Right lobe of liver (tissue), 6 donors: Measurements from ENCODE around the gene CCDC102A. TPM values are rescaled to one million over a fixed set of nuclear protein-coding genes. Genes with fewer than 3 reads are reported as not detected.

Experiments
- ATAC-seq, 4 donors: fragments of 200-7000 bp; cut with Tn5 transposase; one replicate each; pipeline ENCODE4 v1.9.1; 2020; ENCODE audit warnings: mild to moderate bottlenecking in 4 of 4, moderate library complexity in 4 of 4
- DNase-seq, 3 donors: peaks; one replicate each; pipeline ENCODE4 v3.0.0-alpha.2; 2020
- H3K27ac ChIP-seq, 3 donors: fragments of 200-600 bp; one replicate each; pipeline ENCODE4 v1.8.0; 2022
- H3K27me3 ChIP-seq, 2 donors: fragments of 200-600 bp; one replicate each; pipeline ENCODE4 v1.8.0; 2022
- H3K36me3 ChIP-seq, 4 donors: fragments of 200-600 bp; sonication (generic) in 1 of 4; one replicate each; pipeline versions ENCODE4 v1.5.1 to v1.8.0; 2017 to 2022; ENCODE audit warnings: control low read depth in 1 of 4
- H3K4me1 ChIP-seq, 4 donors: fragments of 200-600 bp; sonication (generic) in 1 of 4; one replicate each; pipeline versions ENCODE4 v1.5.1 to v1.8.0; 2017 to 2022; ENCODE audit warnings: control low read depth in 1 of 4
- H3K4me3 ChIP-seq, 3 donors: fragments of 200-600 bp; one replicate each; pipeline ENCODE4 v1.8.0; 2022
- H3K9me3 ChIP-seq, 4 donors: fragments of 200-600 bp; sonication (generic) in 1 of 4; one replicate each; pipeline versions ENCODE4 v1.5.1 to v1.8.0; 2017 to 2022; ENCODE audit warnings: control low read depth in 1 of 4
- CTCF ChIP-seq, 4 donors: fragments of 200-600 bp in 3 of 4; fragments of 450-650 bp in 1 of 4; IDR thresholded peaks; one replicate each; pipeline versions ENCODE4 v1.5.1 to v1.8.0; 2016 to 2022; ENCODE audit warnings: antibody characterized with exemption in 4 of 4, mild to moderate bottlenecking in 2 of 4
- POLR2A ChIP-seq: fragments of 450-650 bp; IDR thresholded peaks from one replicate; pipeline ENCODE4 v1.6.1; 2017; ENCODE audit warnings: antibody characterized with exemption, mild to moderate bottlenecking
- WGBS: methylation state at CpG from one replicate; pipeline ENCODE4 v1.1.6; 2018; ENCODE audit warnings: low coverage, low lambda C conversion rate; ENCODE audit not compliant: insufficient coverage; ENCODE audit errors: missing lambda C conversion rate; 5-methylcytosine and 5-hydroxymethylcytosine counted together
- intact Hi-C, 2 donors: fragments of 100-400 bp; cut with DNase I; formaldehyde crosslinking; loops; one replicate each; pipeline versions ENCODE4 v1.11.2 to v1.14.1; 2022
- total RNA-seq, 6 experiments: library from RNA; depleted of rRNA in 2 of 6; stranded (reverse); fragments of >200 nt in 2 of 6; fragmentation: NEBNext Ultra II Directional in 3 of 6; extraction: Animal tissue kit (Norgen Biotek cat#: 25700) in 3 of 6; gene quantifications; one replicate each; pipeline versions ENCODE4 v1.1.0 to v1.2.4, GENCODE V29; 2016 to 2023
- donor health status: DM: no; HTN: yes; CAD: no.
- donor health status: DM: no; HTN: no; CAD: no.
- donor health status: DM: no; HTN: no; CAD: no.
- donor health status: DM: no; HTN: yes; CAD: no.
- donor health status: DM: no; HTN: yes; CAD: no.

Gene CCDC102A
- total RNA-seq, 6 experiments from 2014 or later, result 0.97 to 1.9 (median 1.2) TPM

GRCh38 chr16:57464523-57464922 is 71.8 kb downstream of the CCDC102A start:
- Histone ChIP-seq H3K9me3 (no peaks in the 10 kb centered on the region), H3K4me3 (no peak overlapping the region), H3K27ac (no peak overlapping the region), H3K36me3 (peaks cover 0 to 60% (median 19%) of the 10 kb centered on the region in 4 donors), H3K27me3 (no peaks in the 10 kb centered on the region), H3K4me1 (peaks cover 0 to 15% (median 6%) of the 10 kb centered on the region in 4 donors)
- intact Hi-C loops, result loop anchor here in 1 of 2 donors (10.0 kb wide), 1 partner anchor 50 kb away; no protein-coding TSS in a partner anchor
- no peak for DNase-seq
- 74% methylated on average over 2 of the region's 2 CpGs for WGBS
- no peak for TF ChIP-seq CTCF (IDR thresholded peaks at IDR 0.05)
- TF ChIP-seq POLR2A, result no peak
- ATAC-seq, result no peak

- intact Hi-C loops, result loop anchor here in 1 of 2 donors (10.0 kb wide), 1 partner anchor 52 kb away; no protein-coding TSS in a partner anchor
- 3% methylated on average over 6 of the region's 16 CpGs for WGBS
- ATAC-seq, result peak; percentile 44 to 56 (median 48)
- peaks cover 0 to 15% (median 6%) of the 10 kb centered on the region in 4 donors for H3K4me1 ChIP-seq
- H3K9me3 ChIP-seq, result no peaks in the 10 kb centered on the region
- DNase-seq, result no peak
- peaks cover 0 to 60% (median 14%) of the 10 kb centered on the region in 4 donors for H3K36me3 ChIP-seq
- H3K4me3 ChIP-seq, result peak overlapping the region; percentile 86 to 98 (median 90)
- no peaks in the 10 kb centered on the region for H3K27me3 ChIP-seq
- H3K27ac ChIP-seq, result peak overlapping the region; percentile 51 to 86 (median 83)
- TF ChIP-seq POLR2A (no peak), CTCF (IDR thresholded peaks at IDR 0.05) (no peak)
Observed at GRCh38 chr16:57462978-57463362, 73.4 kb downstream of the CCDC102A start.

- Histone ChIP-seq H3K4me1 (peaks cover 0 to 15% (median 6%) of the 10 kb centered on the region in 4 donors), H3K27ac (peak within 1 kb of the TSS; percentile 51 to 86 (median 83)), H3K4me3 (peak within 1 kb of the TSS; percentile 86 to 98 (median 90)), H3K36me3 (peaks cover 0 to 60% (median 12%) of the 10 kb centered on the region in 4 donors), H3K9me3 (no peaks in the 10 kb centered on the region), H3K27me3 (no peaks in the 10 kb centered on the region)
- DNase-seq (peak; percentile 88 to 91 (median 88)), ATAC-seq (peak; percentile 96 to 99 (median 98))
- intact Hi-C loops, result loop anchor here in 1 of 2 donors (10.0 kb wide), 1 partner anchor 52 kb away; no protein-coding TSS in a partner anchor
- TF ChIP-seq CTCF (IDR thresholded peaks at IDR 0.05) (peak; percentile 97 to 99 (median 97)), POLR2A (peak; percentile 87)
- 1% methylated on average over 14 of the region's 47 CpGs for WGBS
Observed at GRCh38 chr16:57462209-57462977, 74.0 kb downstream of the CCDC102A start, which contains the start of gene POLR2C. POLR2C (plus strand) TSS chr16:57462679; CDS start chr16:57462725, 46 bp downstream.

Other genes starting within 250 kb of the CCDC102A start
- under 1 TPM in 2 of 6 experiments, not detected in 4; 0.12 to 0.16 TPM for gene CCL22, start 177.8 kb downstream of the CCDC102A start, total RNA-seq
- gene CX3CL1, start 164.1 kb downstream of the CCDC102A start, total RNA-seq, result 10 to 100 TPM in 3 of 6 experiments, 1 to 10 TPM in 3; 3.3 to 20.5 (median 9.8) TPM
- not detected for gene CCL17, start 131.8 kb downstream of the CCDC102A start, total RNA-seq
- gene CIAPIN1, start 89.2 kb downstream of the CCDC102A start, total RNA-seq, result 10 to 100 TPM; 23.3 to 27.4 (median 23.9) TPM
- gene COQ9, start 89.1 kb downstream of the CCDC102A start, total RNA-seq, result 10 to 100 TPM; 43.2 to 81.4 (median 55.3) TPM
- gene POLR2C, start 73.9 kb downstream of the CCDC102A start, total RNA-seq, result 10 to 100 TPM; 27.7 to 70.2 (median 35.4) TPM
- gene DOK4, start 50.1 kb downstream of the CCDC102A start, total RNA-seq, result 10 to 100 TPM; 20.0 to 62.1 (median 36.7) TPM
- under 1 TPM in 4 of 6 experiments, not detected in 2; 0.09 to 0.54 (median 0.18) TPM for gene ADGRG5, start 6.1 kb upstream of the CCDC102A start, total RNA-seq
- gene ADGRG1, start 92.1 kb upstream of the CCDC102A start, total RNA-seq, result 1 to 10 TPM; 1.8 to 4.2 (median 3.4) TPM
- gene ADGRG3, start 131.7 kb upstream of the CCDC102A start, total RNA-seq, result 1 to 10 TPM in 1 of 6 experiments, under 1 TPM in 5; 0.37 to 1.6 (median 0.83) TPM
- gene DRC7, start 158.2 kb upstream of the CCDC102A start, total RNA-seq, result under 1 TPM; 0.06 to 0.37 (median 0.19) TPM
- 10 to 100 TPM in 2 of 6 experiments, 1 to 10 TPM in 4; 5.6 to 17.5 (median 8.5) TPM for gene KATNB1, start 199.2 kb upstream of the CCDC102A start, total RNA-seq